ENCODE measurements around the gene SQOR. TPM values are rescaled to one million over a fixed set of nuclear protein-coding genes. Genes with fewer than 3 reads are reported as not detected.

SQOR gene
- total and polyA plus RNA-seq, 2 donors = 33.5 to 34.0 TPM

- 7% methylated on average over 67 of the region's 67 CpGs for WGBS
Measured at GRCh38 chr15:45704329-45705249, 69.8 kb downstream of the SQOR start.

GRCh38 chr15:45705510-45706473 is 71.0 kb downstream of the SQOR start:
- Histone ChIP-seq H3K36me3 (ENCODE audit: control insufficient read depth in 2 of 2, insufficient read depth in 2 of 2, low read length in 1 of 2) (no peaks in the 10 kb centered on the region), H3K27ac (ENCODE audit: low read depth in 1 of 2, low read length in 1 of 2) (no peak overlapping the region), H3K27me3 (ENCODE audit: control insufficient read depth in 2 of 2, insufficient read depth in 1 of 2, low read length in 1 of 2) (peaks cover 12 to 32% of the 10 kb centered on the region in 2 donors), H3K4me1 (ENCODE audit: control insufficient read depth in 2 of 2, insufficient read depth in 2 of 2, low read length in 2 of 2) (peaks cover 5 to 11% of the 10 kb centered on the region in 2 donors), H3K9me3 (ENCODE audit: control insufficient read depth in 2 of 2, insufficient read depth in 1 of 2, low read length in 1 of 2) (peaks cover 1 to 3% of the 10 kb centered on the region in 2 donors), H3K4me3 (ENCODE audit: low read length in 2 of 2) (peak overlapping the region; percentile 46 to 49)
- 7% methylated on average over 15 of the region's 15 CpGs for WGBS
- peak; percentile 34 to 81 (median 65) for DNase-seq (ENCODE audit: low read depth in 6 of 9, low spot score in 9 of 9)

More at GRCh38 chr15:45704329-45705249, 69.8 kb downstream of the SQOR start:
- Histone ChIP-seq H3K4me3 (ENCODE audit: low read length in 2 of 2) (peak overlapping the region; percentile 46 to 49), H3K9me3 (ENCODE audit: control insufficient read depth in 2 of 2, insufficient read depth in 1 of 2, low read length in 1 of 2) (peaks cover 1 to 3% of the 10 kb centered on the region in 2 donors), H3K4me1 (ENCODE audit: control insufficient read depth in 2 of 2, insufficient read depth in 2 of 2, low read length in 2 of 2) (peaks cover 5 to 11% of the 10 kb centered on the region in 2 donors), H3K27ac (ENCODE audit: low read depth in 1 of 2, low read length in 1 of 2) (no peak overlapping the region), H3K27me3 (ENCODE audit: control insufficient read depth in 2 of 2, insufficient read depth in 1 of 2, low read length in 1 of 2) (peaks cover 12 to 32% of the 10 kb centered on the region in 2 donors), H3K36me3 (ENCODE audit: control insufficient read depth in 2 of 2, insufficient read depth in 2 of 2, low read length in 1 of 2) (no peaks in the 10 kb centered on the region)
- DNase-seq (ENCODE audit: low read depth in 6 of 9, low spot score in 9 of 9) = no peak

GRCh38 chr15:45710657-45711056 is 75.8 kb downstream of the SQOR start:
- DNase-seq (ENCODE audit: low read depth in 6 of 9, low spot score in 9 of 9) = no peak

GRCh38 chr15:45714590-45715488 is 80.0 kb downstream of the SQOR start:
- Histone ChIP-seq H3K9me3 (ENCODE audit: control insufficient read depth in 2 of 2, insufficient read depth in 1 of 2, low read length in 1 of 2) (no peaks in the 10 kb centered on the region), H3K27ac (ENCODE audit: low read depth in 1 of 2, low read length in 1 of 2) (no peak overlapping the region), H3K36me3 (ENCODE audit: control insufficient read depth in 2 of 2, insufficient read depth in 2 of 2, low read length in 1 of 2) (no peaks in the 10 kb centered on the region), H3K4me1 (ENCODE audit: control insufficient read depth in 2 of 2, insufficient read depth in 2 of 2, low read length in 2 of 2) (no peaks in the 10 kb centered on the region), H3K4me3 (ENCODE audit: low read length in 2 of 2) (no peak overlapping the region), H3K27me3 (ENCODE audit: control insufficient read depth in 2 of 2, insufficient read depth in 1 of 2, low read length in 1 of 2) (no peaks in the 10 kb centered on the region)
- WGBS = 46% methylated on average over 24 of the region's 24 CpGs
- peak in 6 of 9 donors; percentile 8 to 48 (median 18) for DNase-seq (ENCODE audit: low read depth in 6 of 9, low spot score in 9 of 9)

More at GRCh38 chr15:45710657-45711056, 75.8 kb downstream of the SQOR start:
- Histone ChIP-seq H3K27ac (ENCODE audit: low read depth in 1 of 2, low read length in 1 of 2) (no peak overlapping the region), H3K36me3 (ENCODE audit: control insufficient read depth in 2 of 2, insufficient read depth in 2 of 2, low read length in 1 of 2) (no peaks in the 10 kb centered on the region), H3K27me3 (ENCODE audit: control insufficient read depth in 2 of 2, insufficient read depth in 1 of 2, low read length in 1 of 2) (no peaks in the 10 kb centered on the region), H3K4me1 (ENCODE audit: control insufficient read depth in 2 of 2, insufficient read depth in 2 of 2, low read length in 2 of 2) (no peaks in the 10 kb centered on the region), H3K4me3 (ENCODE audit: low read length in 2 of 2) (no peak overlapping the region), H3K9me3 (ENCODE audit: control insufficient read depth in 2 of 2, insufficient read depth in 1 of 2, low read length in 1 of 2) (no peaks in the 10 kb centered on the region)
- 69% methylated on average over 6 of the region's 6 CpGs for WGBS

GRCh38 chr15:45715528-45715927 is 80.7 kb downstream of the SQOR start:
- WGBS = 94% methylated on average over 1 of the region's 1 CpG
- Histone ChIP-seq H3K27me3 (ENCODE audit: control insufficient read depth in 2 of 2, insufficient read depth in 1 of 2, low read length in 1 of 2) (no peaks in the 10 kb centered on the region), H3K4me1 (ENCODE audit: control insufficient read depth in 2 of 2, insufficient read depth in 2 of 2, low read length in 2 of 2) (no peaks in the 10 kb centered on the region), H3K27ac (ENCODE audit: low read depth in 1 of 2, low read length in 1 of 2) (no peak overlapping the region), H3K4me3 (ENCODE audit: low read length in 2 of 2) (no peak overlapping the region), H3K36me3 (ENCODE audit: control insufficient read depth in 2 of 2, insufficient read depth in 2 of 2, low read length in 1 of 2) (no peaks in the 10 kb centered on the region), H3K9me3 (ENCODE audit: control insufficient read depth in 2 of 2, insufficient read depth in 1 of 2, low read length in 1 of 2) (no peaks in the 10 kb centered on the region)
- DNase-seq (ENCODE audit: low read depth in 6 of 9, low spot score in 9 of 9) = no peak

GRCh38 chr15:45719490-45719889 is 84.7 kb downstream of the SQOR start:
- no peaks in the 10 kb centered on the region for H3K9me3 ChIP-seq (ENCODE audit: control insufficient read depth in 2 of 2, insufficient read depth in 1 of 2, low read length in 1 of 2)
- no peaks in the 10 kb centered on the region for H3K4me1 ChIP-seq (ENCODE audit: control insufficient read depth in 2 of 2, insufficient read depth in 2 of 2, low read length in 2 of 2)
- H3K36me3 ChIP-seq (ENCODE audit: control insufficient read depth in 2 of 2, insufficient read depth in 2 of 2, low read length in 1 of 2) = no peaks in the 10 kb centered on the region
- WGBS = 65% methylated on average over 4 of the region's 4 CpGs
- no peak for DNase-seq (ENCODE audit: low read depth in 6 of 9, low spot score in 9 of 9)
- H3K27ac ChIP-seq (ENCODE audit: low read depth in 1 of 2, low read length in 1 of 2) = no peak overlapping the region
- no peak overlapping the region for H3K4me3 ChIP-seq (ENCODE audit: low read length in 2 of 2)
- H3K27me3 ChIP-seq (ENCODE audit: control insufficient read depth in 2 of 2, insufficient read depth in 1 of 2, low read length in 1 of 2) = no peaks in the 10 kb centered on the region

GRCh38 chr15:45720183-45720582 is 85.4 kb downstream of the SQOR start:
- H3K4me1 ChIP-seq (ENCODE audit: control insufficient read depth in 2 of 2, insufficient read depth in 2 of 2, low read length in 2 of 2) = no peaks in the 10 kb centered on the region
- no peak overlapping the region for H3K27ac ChIP-seq (ENCODE audit: low read depth in 1 of 2, low read length in 1 of 2)
- no peaks in the 10 kb centered on the region for H3K36me3 ChIP-seq (ENCODE audit: control insufficient read depth in 2 of 2, insufficient read depth in 2 of 2, low read length in 1 of 2)
- H3K27me3 ChIP-seq (ENCODE audit: control insufficient read depth in 2 of 2, insufficient read depth in 1 of 2, low read length in 1 of 2) = no peaks in the 10 kb centered on the region
- H3K4me3 ChIP-seq (ENCODE audit: low read length in 2 of 2) = no peak overlapping the region
- H3K9me3 ChIP-seq (ENCODE audit: control insufficient read depth in 2 of 2, insufficient read depth in 1 of 2, low read length in 1 of 2) = no peaks in the 10 kb centered on the region
- DNase-seq (ENCODE audit: low read depth in 6 of 9, low spot score in 9 of 9) = no peak

- H3K4me1 ChIP-seq (ENCODE audit: control insufficient read depth in 2 of 2, insufficient read depth in 2 of 2, low read length in 2 of 2) = no peaks in the 10 kb centered on the region
- no peak overlapping the region for H3K4me3 ChIP-seq (ENCODE audit: low read length in 2 of 2)
- WGBS = 94% methylated on average over 3 of the region's 3 CpGs
- H3K27ac ChIP-seq (ENCODE audit: low read depth in 1 of 2, low read length in 1 of 2) = no peak overlapping the region
- DNase-seq (ENCODE audit: low read depth in 6 of 9, low spot score in 9 of 9) = no peak
- H3K27me3 ChIP-seq (ENCODE audit: control insufficient read depth in 2 of 2, insufficient read depth in 1 of 2, low read length in 1 of 2) = peaks cover 0 to 2% of the 10 kb centered on the region in 2 donors
- H3K9me3 ChIP-seq (ENCODE audit: control insufficient read depth in 2 of 2, insufficient read depth in 1 of 2, low read length in 1 of 2) = no peaks in the 10 kb centered on the region
- no peaks in the 10 kb centered on the region for H3K36me3 ChIP-seq (ENCODE audit: control insufficient read depth in 2 of 2, insufficient read depth in 2 of 2, low read length in 1 of 2)
Measured at GRCh38 chr15:45728641-45729040, 93.8 kb downstream of the SQOR start.

All from thymus (tissue), 11 donors.